ENCODE measurements around the gene C19orf38. TPM values are rescaled to one million over a fixed set of nuclear protein-coding genes. Genes with fewer than 3 reads are reported as not detected.

The C19orf38 gene
- total RNA-seq (2014; rRNA removed; shearing (Covaris generic)) (0.22 TPM in 1 of 2 replicates, not detected in the other), polyA plus RNA-seq (2016; fragmentation: Nextera tagmentation; extraction: Ambion mirVana) (0.20 and 0.42 TPM in 2 replicates)

- H3K9me3 ChIP-seq (ENCODE audit: low read depth), result no peaks in the 10 kb centered on the region
- no peak within 1 kb of the TSS for H3K9ac ChIP-seq
- in situ Hi-C loops (cut with MboI), result no loop called here
- DNase-seq, result no peak
- H3K27ac ChIP-seq, result no peak within 1 kb of the TSS
- no peaks in the 10 kb centered on the region for H3K79me2 ChIP-seq (ENCODE audit: insufficient read depth)
- no peaks in the 10 kb centered on the region for H3K36me3 ChIP-seq (ENCODE audit: low read depth)
- no peaks in the 10 kb centered on the region for H4K20me1 ChIP-seq (ENCODE audit: insufficient read depth)
- 42 to 45% methylated on average over 14 of the region's 14 CpGs for WGBS, 2 experiments (ENCODE audit: low coverage in 1 of 2, low lambda C conversion rate in 2 of 2, missing lambda C conversion rate in 2 of 2)
- H3K4me3 ChIP-seq, result no peak within 1 kb of the TSS
- no peak within 1 kb of the TSS for H2AFZ ChIP-seq
- H3K4me2 ChIP-seq (ENCODE audit: unreplicated experiment), result no peak within 1 kb of the TSS
- H3K4me1 ChIP-seq (ENCODE audit: insufficient read depth), result no peaks in the 10 kb centered on the region
- no peaks in the 10 kb centered on the region for H3K27me3 ChIP-seq (replicated peaks; ENCODE audit: insufficient read depth)
- H3F3A ChIP-seq (ENCODE audit: insufficient read depth), result no peaks in the 10 kb centered on the region
- no peaks in the 10 kb centered on the region for H3K9me2 ChIP-seq (ENCODE audit: insufficient read depth)
- TF ChIP-seq EZH2 (IDR thresholded peaks at IDR 0.05; ENCODE audit: insufficient read depth, poor library complexity, severe bottlenecking) (no peak), EZH2phosphoT487 (IDR thresholded peaks at IDR 0.05; ENCODE audit: insufficient read depth, low read depth) (no peak)
Observed at GRCh38 chr19:10848230-10848856, at the start of gene C19orf38. Gene C19orf38, plus strand, starts transcription at chr19:10848415. Its CDS starts 94 bp downstream, at chr19:10848509.

GRCh38 chr19:10800488-10800887, 47.7 kb upstream of the C19orf38 start:
- in situ Hi-C loops (cut with MboI), result no loop called here
- DNase-seq, result no peak
- WGBS, 2 experiments (ENCODE audit: low coverage in 1 of 2, low lambda C conversion rate in 2 of 2, missing lambda C conversion rate in 2 of 2), result 86% methylated on average over 9 of the region's 9 CpGs
- Histone ChIP-seq H3K9me3 (ENCODE audit: low read depth) (no peaks in the 10 kb centered on the region), H3K27me3 (replicated peaks; ENCODE audit: insufficient read depth) (no peaks in the 10 kb centered on the region), H3K36me3 (ENCODE audit: low read depth) (peaks cover 10% of the 10 kb centered on the region; the same call in 1 of the 2 replicates), H2AFZ (no peak overlapping the region), H3K27ac (no peak overlapping the region), H3K9ac (no peak overlapping the region), H3K4me3 (no peak overlapping the region), H3K4me1 (ENCODE audit: insufficient read depth) (no peaks in the 10 kb centered on the region), H3K9me2 (ENCODE audit: insufficient read depth) (no peaks in the 10 kb centered on the region), H3F3A (ENCODE audit: insufficient read depth) (no peaks in the 10 kb centered on the region), H4K20me1 (ENCODE audit: insufficient read depth) (no peaks in the 10 kb centered on the region), H3K4me2 (ENCODE audit: unreplicated experiment) (no peak overlapping the region), H3K79me2 (ENCODE audit: insufficient read depth) (no peaks in the 10 kb centered on the region)
- no peak for TF ChIP-seq EZH2phosphoT487 (IDR thresholded peaks at IDR 0.05; ENCODE audit: insufficient read depth, low read depth)
- no peak for TF ChIP-seq EZH2 (IDR thresholded peaks at IDR 0.05; ENCODE audit: insufficient read depth, poor library complexity, severe bottlenecking)

- no peaks in the 10 kb centered on the region for H3K9me3 ChIP-seq (ENCODE audit: low read depth)
- 87 to 96% methylated on average over 5 of the region's 5 CpGs for WGBS, 2 experiments (ENCODE audit: low coverage in 1 of 2, low lambda C conversion rate in 2 of 2, missing lambda C conversion rate in 2 of 2)
- in situ Hi-C loops (cut with MboI), result no loop called here
- H3K4me3 ChIP-seq, result no peak overlapping the region
- no peak overlapping the region for H3K27ac ChIP-seq
- H4K20me1 ChIP-seq (ENCODE audit: insufficient read depth), result no peaks in the 10 kb centered on the region
- H3K4me1 ChIP-seq (ENCODE audit: insufficient read depth), result no peaks in the 10 kb centered on the region
- DNase-seq, result no peak
- no peaks in the 10 kb centered on the region for H3K27me3 ChIP-seq (replicated peaks; ENCODE audit: insufficient read depth)
- no peaks in the 10 kb centered on the region for H3K79me2 ChIP-seq (ENCODE audit: insufficient read depth)
- H3K4me2 ChIP-seq (ENCODE audit: unreplicated experiment), result no peak overlapping the region
- H2AFZ ChIP-seq, result no peak overlapping the region
- no peaks in the 10 kb centered on the region for H3F3A ChIP-seq (ENCODE audit: insufficient read depth)
- no peak overlapping the region for H3K9ac ChIP-seq
- no peak for TF ChIP-seq EZH2 (IDR thresholded peaks at IDR 0.05; ENCODE audit: insufficient read depth, poor library complexity, severe bottlenecking)
- no peak for TF ChIP-seq EZH2phosphoT487 (IDR thresholded peaks at IDR 0.05; ENCODE audit: insufficient read depth, low read depth)
- no peaks in the 10 kb centered on the region for H3K9me2 ChIP-seq (ENCODE audit: insufficient read depth)
- peaks cover 10% of the 10 kb centered on the region; the same call in 1 of the 2 replicates for H3K36me3 ChIP-seq (ENCODE audit: low read depth)
Observed at GRCh38 chr19:10802479-10802878, 45.7 kb upstream of the C19orf38 start.

- TF ChIP-seq EZH2 (IDR thresholded peaks at IDR 0.05; ENCODE audit: insufficient read depth, poor library complexity, severe bottlenecking) (no peak), EZH2phosphoT487 (IDR thresholded peaks at IDR 0.05; ENCODE audit: insufficient read depth, low read depth) (no peak)
- Histone ChIP-seq H2AFZ (no peak overlapping the region), H3K27me3 (replicated peaks; ENCODE audit: insufficient read depth) (no peaks in the 10 kb centered on the region), H3K9me2 (ENCODE audit: insufficient read depth) (no peaks in the 10 kb centered on the region), H3K27ac (no peak overlapping the region), H3K4me2 (ENCODE audit: unreplicated experiment) (no peak overlapping the region), H3K9me3 (ENCODE audit: low read depth) (no peaks in the 10 kb centered on the region), H4K20me1 (ENCODE audit: insufficient read depth) (no peaks in the 10 kb centered on the region), H3K9ac (no peak overlapping the region), H3K79me2 (ENCODE audit: insufficient read depth) (no peaks in the 10 kb centered on the region), H3K4me3 (no peak overlapping the region), H3F3A (ENCODE audit: insufficient read depth) (peaks cover 5% of the 10 kb centered on the region; the same call in 1 of the 2 replicates), H3K4me1 (ENCODE audit: insufficient read depth) (no peaks in the 10 kb centered on the region), H3K36me3 (ENCODE audit: low read depth) (peaks cover 10% of the 10 kb centered on the region; the same call in 1 of the 2 replicates)
- in situ Hi-C loops (cut with MboI), result no loop called here
- DNase-seq, result no peak
- 91 to 93% methylated on average over 9 of the region's 9 CpGs for WGBS, 2 experiments (ENCODE audit: low coverage in 1 of 2, low lambda C conversion rate in 2 of 2, missing lambda C conversion rate in 2 of 2)
Observed at GRCh38 chr19:10803252-10803651, 45.0 kb upstream of the C19orf38 start.
